Brain pericyte (primary cell): ENCODE data around the gene DAB1.

Experiments used
- DNase-seq: peaks from one replicate; pipeline ENCODE4 v3.0.0-alpha.2; 2012; ENCODE audit warnings: low read depth, low spot score

The DAB1 gene

GRCh38 chr1:57272601-57273000 lies 151.3 kb downstream of the DAB1 start:
- DNase-seq: no peak

GRCh38 chr1:57272150-57272549 lies 151.7 kb downstream of the DAB1 start:
- no peak for DNase-seq

- DNase-seq: no peak
Observed at GRCh38 chr1:57270927-57271698, 152.7 kb downstream of the DAB1 start.

- DNase-seq: no peak
Observed at GRCh38 chr1:57269630-57270225, 154.1 kb downstream of the DAB1 start.

- no peak for DNase-seq
Observed at GRCh38 chr1:57265104-57265503, 158.8 kb downstream of the DAB1 start.

GRCh38 chr1:57262472-57262871 lies 161.4 kb downstream of the DAB1 start:
- DNase-seq: no peak

- DNase-seq: no peak
Observed at GRCh38 chr1:57258557-57259325, 165.1 kb downstream of the DAB1 start.

- no peak for DNase-seq
Observed at GRCh38 chr1:57255945-57256344, 167.9 kb downstream of the DAB1 start.

- DNase-seq: no peak
Observed at GRCh38 chr1:57254022-57254421, 169.8 kb downstream of the DAB1 start.

- DNase-seq: no peak
Observed at GRCh38 chr1:57252597-57253294, 171.1 kb downstream of the DAB1 start.

GRCh38 chr1:57250021-57250420 lies 173.8 kb downstream of the DAB1 start:
- DNase-seq: no peak

- DNase-seq: no peak
Observed at GRCh38 chr1:57249511-57249910, 174.3 kb downstream of the DAB1 start.

GRCh38 chr1:57248830-57249229 lies 175.0 kb downstream of the DAB1 start:
- no peak for DNase-seq

GRCh38 chr1:57238233-57238781 lies 185.6 kb downstream of the DAB1 start:
- DNase-seq: no peak

- no peak for DNase-seq
Observed at GRCh38 chr1:57235730-57236510, 187.9 kb downstream of the DAB1 start.

GRCh38 chr1:57234459-57234858 lies 189.4 kb downstream of the DAB1 start:
- DNase-seq: no peak

GRCh38 chr1:57232500-57232899 lies 191.4 kb downstream of the DAB1 start:
- DNase-seq: no peak

- DNase-seq: no peak
Observed at GRCh38 chr1:57229998-57230397, 193.9 kb downstream of the DAB1 start.

- no peak for DNase-seq
Observed at GRCh38 chr1:57229076-57229475, 194.8 kb downstream of the DAB1 start.

- no peak for DNase-seq
Observed at GRCh38 chr1:57222801-57223200, 201.1 kb downstream of the DAB1 start.

- no peak for DNase-seq
Observed at GRCh38 chr1:57222307-57222706, 201.6 kb downstream of the DAB1 start.
